Measurements from ENCODE around the gene RORC. TPM values are rescaled to one million over a fixed set of nuclear protein-coding genes. Genes with fewer than 3 reads are reported as not detected.
A peak's percentile ranks its signal among the peaks of the same experiment; 100 is the strongest.

RORC gene
- total and polyA plus RNA-seq, 7 donors, result 0.27 to 18.0 (median 3.9) TPM; not detected in 1

DNA sequence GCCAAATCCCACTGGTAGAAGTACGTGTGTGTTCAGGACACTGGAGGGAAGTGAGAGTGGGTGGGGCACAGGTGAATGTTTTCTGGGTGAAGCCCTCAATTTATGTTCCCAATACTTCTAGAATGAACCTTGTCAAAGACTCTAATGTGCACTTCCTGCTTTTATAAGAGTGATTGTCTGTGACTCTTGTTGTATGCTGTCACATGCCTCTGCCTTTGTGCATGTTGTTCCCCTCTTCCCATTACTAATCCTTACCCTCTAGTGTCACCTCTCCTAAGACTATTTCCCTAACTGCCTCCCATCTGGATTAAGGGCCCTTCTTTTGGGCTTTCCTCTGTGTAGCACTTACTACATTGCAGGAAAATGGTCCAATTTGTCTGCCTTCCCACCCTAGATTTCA is 23.8 kb downstream of the RORC start:
- no peaks in the 10 kb centered on the region for H3K4me1 ChIP-seq
- intact Hi-C loops (cut with DNase I), result no loop called here
- peaks cover 0 to 24% (median 0%) of the 10 kb centered on the region in 3 donors for H3K27me3 ChIP-seq
- no peaks in the 10 kb centered on the region for H3K36me3 ChIP-seq
- WGBS, 2 donors, result 61 to 64% methylated on average over 1 of the region's 1 CpG
- H3K27ac ChIP-seq, result no peak overlapping the region
- no peaks in the 10 kb centered on the region for H3K9me3 ChIP-seq
- TF ChIP-seq, protein P1, sequence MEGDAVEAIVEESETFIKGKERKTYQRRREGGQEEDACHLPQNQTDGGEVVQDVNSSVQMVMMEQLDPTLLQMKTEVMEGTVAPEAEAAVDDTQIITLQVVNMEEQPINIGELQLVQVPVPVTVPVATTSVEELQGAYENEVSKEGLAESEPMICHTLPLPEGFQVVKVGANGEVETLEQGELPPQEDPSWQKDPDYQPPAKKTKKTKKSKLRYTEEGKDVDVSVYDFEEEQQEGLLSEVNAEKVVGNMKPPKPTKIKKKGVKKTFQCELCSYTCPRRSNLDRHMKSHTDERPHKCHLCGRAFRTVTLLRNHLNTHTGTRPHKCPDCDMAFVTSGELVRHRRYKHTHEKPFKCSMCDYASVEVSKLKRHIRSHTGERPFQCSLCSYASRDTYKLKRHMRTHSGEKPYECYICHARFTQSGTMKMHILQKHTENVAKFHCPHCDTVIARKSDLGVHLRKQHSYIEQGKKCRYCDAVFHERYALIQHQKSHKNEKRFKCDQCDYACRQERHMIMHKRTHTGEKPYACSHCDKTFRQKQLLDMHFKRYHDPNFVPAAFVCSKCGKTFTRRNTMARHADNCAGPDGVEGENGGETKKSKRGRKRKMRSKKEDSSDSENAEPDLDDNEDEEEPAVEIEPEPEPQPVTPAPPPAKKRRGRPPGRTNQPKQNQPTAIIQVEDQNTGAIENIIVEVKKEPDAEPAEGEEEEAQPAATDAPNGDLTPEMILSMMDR (IDR thresholded peaks at IDR 0.05), result no peak
- TF ChIP-seq POLR2AphosphoS5 (IDR thresholded peaks at IDR 0.05) (no peak), POLR2A (IDR thresholded peaks at IDR 0.05) (no peak)
- no peak overlapping the region for H3K4me3 ChIP-seq
- DNase-seq, result no peak

DNA sequence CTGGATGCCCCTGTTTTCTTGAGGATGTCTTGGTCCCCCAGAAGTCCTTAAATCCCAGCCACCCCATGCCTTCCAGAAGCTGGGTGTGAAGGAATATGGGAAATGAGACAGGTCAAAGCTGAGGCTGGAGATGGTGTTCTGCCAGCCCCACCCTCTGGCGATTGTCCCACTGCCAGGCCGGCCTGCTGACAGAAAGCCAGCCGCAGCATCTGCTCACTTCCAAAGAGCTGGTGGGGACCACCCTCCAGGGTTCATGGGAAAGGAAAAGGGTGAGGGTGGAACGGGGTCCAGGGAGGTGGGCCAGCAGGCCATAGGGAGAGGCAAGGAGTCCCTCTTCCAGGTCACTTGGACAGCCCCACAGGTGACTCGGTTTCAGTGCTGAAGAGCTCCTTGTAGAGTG is 24.5 kb downstream of the RORC start:
- TF ChIP-seq POLR2A (IDR thresholded peaks at IDR 0.05) (no peak), POLR2AphosphoS5 (IDR thresholded peaks at IDR 0.05) (no peak), EP300 (IDR thresholded peaks at IDR 0.05) (no peak)
- TF ChIP-seq, protein P1 (IDR thresholded peaks at IDR 0.05), result no peak

DNA sequence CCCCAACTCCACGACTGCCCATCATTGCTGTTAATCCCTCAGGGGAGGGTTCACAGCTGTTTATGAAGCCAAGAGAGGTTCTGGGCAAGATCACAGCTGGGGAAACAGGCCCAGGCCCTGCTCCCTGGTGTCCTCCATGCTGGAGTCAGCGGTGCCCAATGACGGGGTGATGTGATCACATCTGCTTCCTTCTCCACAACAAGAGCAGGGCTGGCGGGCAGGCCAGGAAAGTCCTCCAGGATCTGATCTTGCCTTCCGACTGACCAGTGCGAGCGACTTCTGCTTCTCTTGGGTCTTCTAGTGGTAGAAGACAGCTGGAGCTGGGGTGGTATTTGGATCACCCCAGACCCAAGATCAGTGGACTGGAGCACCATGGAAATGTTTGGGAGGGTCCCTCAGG is 25.4 kb downstream of the RORC start:
- H3K4me3 ChIP-seq, result no peak overlapping the region
- DNase-seq, result no peak
- no peaks in the 10 kb centered on the region for H3K4me1 ChIP-seq
- H3K9me3 ChIP-seq, result no peaks in the 10 kb centered on the region
- no peaks in the 10 kb centered on the region for H3K36me3 ChIP-seq
- intact Hi-C loops (cut with DNase I), result no loop called here
- TF ChIP-seq, protein P1 (IDR thresholded peaks at IDR 0.05), result no peak
- no peak for TF ChIP-seq POLR2AphosphoS5 (IDR thresholded peaks at IDR 0.05)
- TF ChIP-seq POLR2A (IDR thresholded peaks at IDR 0.05), result no peak
- TF ChIP-seq EP300 (IDR thresholded peaks at IDR 0.05), result no peak
- peaks cover 0 to 34% (median 0%) of the 10 kb centered on the region in 3 donors for H3K27me3 ChIP-seq
- 85 to 89% methylated on average over 7 of the region's 7 CpGs for WGBS, 2 donors
- H3K27ac ChIP-seq, result no peak overlapping the region

More for the DNA sequence above, 24.5 kb downstream of the RORC start:
- Histone ChIP-seq H3K4me1 (no peaks in the 10 kb centered on the region), H3K9me3 (no peaks in the 10 kb centered on the region), H3K27me3 (peaks cover 0 to 28% (median 0%) of the 10 kb centered on the region in 3 donors), H3K36me3 (no peaks in the 10 kb centered on the region), H3K27ac (no peak overlapping the region), H3K4me3 (no peak overlapping the region)
- WGBS, 2 donors, result 63 to 80% methylated on average over 5 of the region's 5 CpGs
- DNase-seq, result no peak
- intact Hi-C loops (cut with DNase I), result no loop called here

GRCh38 chr1:151805066-151805820 is 26.4 kb downstream of the RORC start, which contains the start of gene LINGO4:
TSS of gene LINGO4 (minus strand) at chr1:151805419. CDS start at chr1:151802704, 2,715 bp downstream.
- H3K9me3 ChIP-seq, result no peaks in the 10 kb centered on the region
- H3K4me1 ChIP-seq, result no peaks in the 10 kb centered on the region
- 60 to 70% methylated on average over 12 of the region's 12 CpGs for WGBS, 2 donors
- DNase-seq, result peak; percentile 22
- TF ChIP-seq EP300 (IDR thresholded peaks at IDR 0.05) (no peak), POLR2A (IDR thresholded peaks at IDR 0.05) (no peak), POLR2AphosphoS5 (IDR thresholded peaks at IDR 0.05) (no peak)
- TF ChIP-seq, protein P1 (IDR thresholded peaks at IDR 0.05), result no peak
- peaks cover 0 to 43% (median 0%) of the 10 kb centered on the region in 3 donors for H3K27me3 ChIP-seq
- H3K36me3 ChIP-seq, result no peaks in the 10 kb centered on the region
- no peak within 1 kb of the TSS for H3K27ac ChIP-seq
- no peak within 1 kb of the TSS for H3K4me3 ChIP-seq
- intact Hi-C loops (cut with DNase I), result no loop called here

Measured in sigmoid colon (tissue), 7 donors.